HEK293 (cell line): ENCODE measurements around the gene TTLL7.
A peak's percentile ranks its signal among the peaks of the same experiment; 100 is the strongest.

ENCODE experiments used
- CTCF ChIA-PET: fragments of 350-600 bp; formaldehyde crosslinking; extraction: SDS; loops from one replicate; lab custom pipeline; 2021; ENCODE audit warnings: antibody characterized with exemption; lab: Yijun Ruan, JAX
- POLR2A ChIA-PET: fragments of 300-600 bp; formaldehyde crosslinking; extraction: SDS; loops from one replicate; lab custom pipeline; 2020; ENCODE audit warnings: antibody characterized with exemption, inconsistent platforms; lab: Yijun Ruan, JAX
- H3K27ac ChIP-seq: fragments of 200-500 bp; sonication (Bioruptor generic); 2 replicates; pipeline ENCODE4 v1.5.1; 2014; ENCODE audit warnings: low read depth, low read length, control low read depth, inconsistent platforms; ENCODE audit errors: extremely low read depth
- H3K36me3 ChIP-seq, 2 experiments: fragments of 200-500 bp in 1 of 2; sonication (Bioruptor generic) in 1 of 2; 1 replicate in 1 of 2; 2 replicates in 1 of 2; pipeline ENCODE4 v1.5.1; 2014 to 2017; ENCODE audit warnings: inconsistent platforms in 2 of 2, low read length in 2 of 2; ENCODE audit not compliant: control insufficient read depth in 2 of 2, insufficient read depth in 1 of 2
- H3K4me1 ChIP-seq: fragments of 200-500 bp; sonication (Bioruptor generic); 2 replicates; pipeline ENCODE4 v1.5.1; 2014; ENCODE audit warnings: mild to moderate bottlenecking, low read length, inconsistent platforms; ENCODE audit not compliant: control insufficient read depth, insufficient read depth
- H3K4me3 ChIP-seq: 2 replicates; pipeline ENCODE4 v1.5.1; 2011; ENCODE audit warnings: low read depth, mild to moderate bottlenecking, control low read depth, low read length, moderate library complexity
- H3K9me3 ChIP-seq: fragments of 200-500 bp; sonication (Bioruptor generic); 2 replicates; pipeline ENCODE4 v1.5.1; 2014; ENCODE audit warnings: low read depth, low read length, inconsistent platforms; ENCODE audit not compliant: control insufficient read depth, insufficient read depth
- GLIS2 ChIP-seq: fragments of 450-650 bp; formaldehyde crosslinking; IDR thresholded peaks from 2 replicates; pipeline ENCODE4 v1.5.1; 2016; ENCODE audit warnings: missing biosample characterization, missing genetic modification characterization
- KLF16 ChIP-seq: fragments of 450-650 bp; formaldehyde crosslinking; IDR thresholded peaks from 2 replicates; pipeline ENCODE4 v1.5.1; 2017; ENCODE audit warnings: missing biosample characterization, missing genetic modification characterization
- KLF9 ChIP-seq: fragments of 450-650 bp; formaldehyde crosslinking; IDR thresholded peaks from 2 replicates; pipeline ENCODE4 v1.5.1; 2016; ENCODE audit warnings: missing biosample characterization, missing genetic modification characterization, low read depth
- SCRT1 ChIP-seq: fragments of 450-650 bp; formaldehyde crosslinking; IDR thresholded peaks from 2 replicates; pipeline ENCODE4 v1.5.1; 2016; ENCODE audit warnings: missing biosample characterization, missing genetic modification characterization, borderline replicate concordance
- SCRT2 ChIP-seq: fragments of 450-650 bp; formaldehyde crosslinking; IDR thresholded peaks from 2 replicates; pipeline ENCODE4 v1.5.1; 2016; ENCODE audit warnings: missing biosample characterization, missing genetic modification characterization
- ZFP41 ChIP-seq: fragments of 450-650 bp; formaldehyde crosslinking; IDR thresholded peaks from 2 replicates; pipeline ENCODE4 v1.5.1; 2016; ENCODE audit warnings: missing biosample characterization, missing genetic modification characterization, borderline replicate concordance
- ZNF133 ChIP-seq: fragments of 450-650 bp; formaldehyde crosslinking; IDR thresholded peaks from 2 replicates; pipeline ENCODE4 v1.5.1; 2016; ENCODE audit warnings: missing biosample characterization, missing genetic modification characterization
- ZNF146 ChIP-seq: fragments of 450-650 bp; formaldehyde crosslinking; IDR thresholded peaks from 2 replicates; pipeline ENCODE4 v1.5.1; 2016; ENCODE audit warnings: missing biosample characterization, missing genetic modification characterization
- ZNF221 ChIP-seq: fragments of 450-650 bp; formaldehyde crosslinking; IDR thresholded peaks from 2 replicates; pipeline ENCODE4 v1.5.1; 2017; ENCODE audit warnings: missing biosample characterization, missing genetic modification characterization, borderline replicate concordance
- ZNF223 ChIP-seq: fragments of 450-650 bp; formaldehyde crosslinking; IDR thresholded peaks from 2 replicates; pipeline ENCODE4 v1.5.1; 2016; ENCODE audit warnings: missing biosample characterization, missing genetic modification characterization
- ZNF24 ChIP-seq: fragments of 450-650 bp; formaldehyde crosslinking; IDR thresholded peaks from 2 replicates; pipeline ENCODE4 v1.5.1; 2016; ENCODE audit warnings: missing biosample characterization, missing genetic modification characterization
- ZNF274 ChIP-seq, 2 experiments: fragments of 200-500 bp in 1 of 2; fragments of 450-650 bp in 1 of 2; sonication (Bioruptor generic) in 1 of 2; formaldehyde crosslinking in 1 of 2; IDR thresholded peaks; 2 replicates each; pipeline versions ENCODE4 v1.5.1 to v1.6.1; 2014 to 2016; ENCODE audit warnings: borderline replicate concordance in 1 of 2, inconsistent platforms in 1 of 2, low read length in 1 of 2, missing biosample characterization in 1 of 2, missing genetic modification characterization in 1 of 2
- ZNF416 ChIP-seq: fragments of 450-650 bp; formaldehyde crosslinking; IDR thresholded peaks from 2 replicates; pipeline ENCODE4 v1.5.1; 2016; ENCODE audit warnings: missing biosample characterization, missing genetic modification characterization
- ZNF423 ChIP-seq: fragments of 450-650 bp; formaldehyde crosslinking; IDR thresholded peaks from 2 replicates; pipeline ENCODE4 v1.5.1; 2016; ENCODE audit warnings: missing biosample characterization, missing genetic modification characterization
- ZNF433 ChIP-seq: fragments of 450-650 bp; formaldehyde crosslinking; IDR thresholded peaks from 2 replicates; pipeline ENCODE4 v1.5.1; 2016; ENCODE audit warnings: missing biosample characterization, missing genetic modification characterization, low read depth
- ZNF473 ChIP-seq: fragments of 450-650 bp; formaldehyde crosslinking; IDR thresholded peaks from 2 replicates; pipeline ENCODE4 v1.5.1; 2017; ENCODE audit warnings: missing biosample characterization, missing genetic modification characterization
- ZNF549 ChIP-seq: fragments of 450-650 bp; IDR thresholded peaks from 2 replicates; pipeline ENCODE4 v1.5.1; 2018; ENCODE audit warnings: missing biosample characterization, missing genetic modification characterization, mild to moderate bottlenecking, inconsistent platforms, moderate library complexity
- ZNF747 ChIP-seq: fragments of 450-650 bp; formaldehyde crosslinking; IDR thresholded peaks from 2 replicates; pipeline ENCODE4 v1.5.1; 2016; ENCODE audit warnings: missing biosample characterization, missing genetic modification characterization
- ZNF785 ChIP-seq: fragments of 450-650 bp; formaldehyde crosslinking; IDR thresholded peaks from 2 replicates; pipeline ENCODE4 v1.5.1; 2016; ENCODE audit warnings: missing biosample characterization, missing genetic modification characterization
- ZSCAN16 ChIP-seq: fragments of 450-650 bp; formaldehyde crosslinking; IDR thresholded peaks from 2 replicates; pipeline ENCODE4 v1.5.1; 2016; ENCODE audit warnings: missing biosample characterization, missing genetic modification characterization
- TF ChIP-seq, protein P1 (sequence below): fragments of 450-650 bp; IDR thresholded peaks from 2 replicates; pipeline ENCODE4 v1.5.1; 2018; ENCODE audit warnings: missing biosample characterization, missing genetic modification characterization
- TF ChIP-seq, protein P2 (sequence below): fragments of 450-650 bp; formaldehyde crosslinking; conservative IDR thresholded peaks from 2 replicates; pipeline ENCODE4 v1.5.1; 2016; ENCODE audit warnings: low read depth, missing biosample characterization, missing genetic modification characterization
- TF ChIP-seq, protein P3 (sequence below): fragments of 450-650 bp; formaldehyde crosslinking; IDR thresholded peaks from 2 replicates; pipeline ENCODE4 v1.5.1; 2016; ENCODE audit warnings: missing biosample characterization, missing genetic modification characterization

The TTLL7 gene

DNA sequence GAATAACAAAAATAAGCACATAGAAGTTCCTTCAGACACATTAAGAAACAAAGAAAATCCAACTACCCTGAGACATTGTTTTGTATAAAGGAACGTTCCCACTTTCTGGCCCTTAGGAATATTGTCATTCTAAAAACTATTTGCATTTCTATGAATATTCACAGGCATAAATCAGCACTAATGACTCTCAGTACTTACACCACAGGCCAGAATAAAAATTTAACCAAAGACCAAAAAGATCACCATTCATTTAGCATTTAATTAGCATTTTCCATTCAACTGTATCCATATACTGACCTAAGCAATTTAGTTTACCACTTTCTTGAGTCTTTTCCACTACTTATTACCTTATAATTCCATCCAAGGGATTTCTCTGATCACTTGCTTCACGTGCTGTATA, 75.4 kb downstream of the TTLL7 start:
- peaks cover 0 to 23% of the 10 kb centered on the region in 2 experiments; a peak in 1 of 3 replicates for H3K36me3 ChIP-seq
- TF ChIP-seq KLF16 (no peak), ZSCAN16 (tag by site-specific recombination) (no peak), ZNF221 (tag by site-specific recombination) (no peak), ZNF785 (no peak), ZNF274 (IDR thresholded peaks at IDR 0.05; ENCODE audit: low read length) (no peak), ZNF274 (tag by site-specific recombination; IDR thresholded peaks at IDR 0.05; ENCODE audit: borderline replicate concordance) (no peak), ZNF549 (no peak), ZNF423 (no peak), ZNF24 (tag by site-specific recombination) (no peak), GLIS2 (tag by site-specific recombination) (no peak), ZNF146 (tag by site-specific recombination) (no peak), ZNF223 (tag by site-specific recombination) (no peak), ZNF433 (tag by site-specific recombination) (no peak), ZNF747 (no peak), SCRT1 (tag by site-specific recombination) (no peak), ZNF416 (tag by site-specific recombination) (no peak), ZNF133 (no peak), ZNF473 (tag by site-specific recombination) (no peak)
- TF ChIP-seq, protein P1, sequence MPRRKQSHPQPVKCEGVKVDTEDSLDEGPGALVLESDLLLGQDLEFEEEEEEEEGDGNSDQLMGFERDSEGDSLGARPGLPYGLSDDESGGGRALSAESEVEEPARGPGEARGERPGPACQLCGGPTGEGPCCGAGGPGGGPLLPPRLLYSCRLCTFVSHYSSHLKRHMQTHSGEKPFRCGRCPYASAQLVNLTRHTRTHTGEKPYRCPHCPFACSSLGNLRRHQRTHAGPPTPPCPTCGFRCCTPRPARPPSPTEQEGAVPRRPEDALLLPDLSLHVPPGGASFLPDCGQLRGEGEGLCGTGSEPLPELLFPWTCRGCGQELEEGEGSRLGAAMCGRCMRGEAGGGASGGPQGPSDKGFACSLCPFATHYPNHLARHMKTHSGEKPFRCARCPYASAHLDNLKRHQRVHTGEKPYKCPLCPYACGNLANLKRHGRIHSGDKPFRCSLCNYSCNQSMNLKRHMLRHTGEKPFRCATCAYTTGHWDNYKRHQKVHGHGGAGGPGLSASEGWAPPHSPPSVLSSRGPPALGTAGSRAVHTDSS (tag by site-specific recombination): no peak
- TF ChIP-seq, protein P2, sequence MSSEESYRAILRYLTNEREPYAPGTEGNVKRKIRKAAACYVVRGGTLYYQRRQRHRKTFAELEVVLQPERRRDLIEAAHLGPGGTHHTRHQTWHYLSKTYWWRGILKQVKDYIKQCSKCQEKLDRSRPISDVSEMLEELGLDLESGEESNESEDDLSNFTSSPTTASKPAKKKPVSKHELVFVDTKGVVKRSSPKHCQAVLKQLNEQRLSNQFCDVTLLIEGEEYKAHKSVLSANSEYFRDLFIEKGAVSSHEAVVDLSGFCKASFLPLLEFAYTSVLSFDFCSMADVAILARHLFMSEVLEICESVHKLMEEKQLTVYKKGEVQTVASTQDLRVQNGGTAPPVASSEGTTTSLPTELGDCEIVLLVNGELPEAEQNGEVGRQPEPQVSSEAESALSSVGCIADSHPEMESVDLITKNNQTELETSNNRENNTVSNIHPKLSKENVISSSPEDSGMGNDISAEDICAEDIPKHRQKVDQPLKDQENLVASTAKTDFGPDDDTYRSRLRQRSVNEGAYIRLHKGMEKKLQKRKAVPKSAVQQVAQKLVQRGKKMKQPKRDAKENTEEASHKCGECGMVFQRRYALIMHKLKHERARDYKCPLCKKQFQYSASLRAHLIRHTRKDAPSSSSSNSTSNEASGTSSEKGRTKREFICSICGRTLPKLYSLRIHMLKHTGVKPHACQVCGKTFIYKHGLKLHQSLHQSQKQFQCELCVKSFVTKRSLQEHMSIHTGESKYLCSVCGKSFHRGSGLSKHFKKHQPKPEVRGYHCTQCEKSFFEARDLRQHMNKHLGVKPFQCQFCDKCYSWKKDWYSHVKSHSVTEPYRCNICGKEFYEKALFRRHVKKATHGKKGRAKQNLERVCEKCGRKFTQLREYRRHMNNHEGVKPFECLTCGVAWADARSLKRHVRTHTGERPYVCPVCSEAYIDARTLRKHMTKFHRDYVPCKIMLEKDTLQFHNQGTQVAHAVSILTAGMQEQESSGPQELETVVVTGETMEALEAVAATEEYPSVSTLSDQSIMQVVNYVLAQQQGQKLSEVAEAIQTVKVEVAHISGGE: no peak
- TF ChIP-seq, protein P3, sequence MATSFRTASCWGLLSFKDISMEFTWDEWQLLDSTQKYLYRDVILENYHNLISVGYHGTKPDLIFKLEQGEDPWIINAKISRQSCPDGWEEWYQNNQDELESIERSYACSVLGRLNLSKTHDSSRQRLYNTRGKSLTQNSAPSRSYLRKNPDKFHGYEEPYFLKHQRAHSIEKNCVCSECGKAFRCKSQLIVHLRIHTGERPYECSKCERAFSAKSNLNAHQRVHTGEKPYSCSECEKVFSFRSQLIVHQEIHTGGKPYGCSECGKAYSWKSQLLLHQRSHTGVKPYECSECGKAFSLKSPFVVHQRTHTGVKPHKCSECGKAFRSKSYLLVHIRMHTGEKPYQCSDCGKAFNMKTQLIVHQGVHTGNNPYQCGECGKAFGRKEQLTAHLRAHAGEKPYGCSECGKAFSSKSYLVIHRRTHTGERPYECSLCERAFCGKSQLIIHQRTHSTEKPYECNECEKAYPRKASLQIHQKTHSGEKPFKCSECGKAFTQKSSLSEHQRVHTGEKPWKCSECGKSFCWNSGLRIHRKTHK (tag by site-specific recombination): no peak
- H3K27ac ChIP-seq: no peak overlapping the region
- no peaks in the 10 kb centered on the region for H3K9me3 ChIP-seq
- ChIA-PET CTCF (no interaction called here), POLR2A (interaction anchor here (0.6 kb wide), 1 partner anchor 75 kb away, joined by 5 read pairs; the partner anchor contains the start of gene TTLL7)
- no peaks in the 10 kb centered on the region for H3K4me1 ChIP-seq
- H3K4me3 ChIP-seq: no peak overlapping the region

DNA sequence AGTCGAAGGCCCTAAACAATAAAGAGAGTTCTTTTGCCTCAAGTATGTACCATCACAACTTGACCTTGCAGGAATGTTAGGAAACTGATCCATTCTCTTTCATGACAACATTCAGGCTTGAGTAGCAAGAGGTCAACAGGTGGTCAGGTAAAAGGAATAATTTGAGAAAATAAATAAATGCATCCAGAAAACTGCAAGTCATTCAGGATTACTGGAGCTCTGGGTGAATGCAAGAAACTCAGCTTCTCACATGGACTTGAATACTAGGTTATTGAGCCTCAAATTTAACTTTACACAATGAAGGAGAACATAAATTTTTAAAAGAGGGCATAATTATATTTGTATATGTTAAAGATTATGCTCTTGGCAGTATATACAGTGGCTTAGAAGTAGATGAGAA, 76.5 kb downstream of the TTLL7 start:
- H3K36me3 ChIP-seq: peaks cover 0 to 24% of the 10 kb centered on the region in 2 experiments; a peak in 1 of 3 replicates
- H3K4me3 ChIP-seq: no peak overlapping the region
- no peak overlapping the region for H3K27ac ChIP-seq
- H3K9me3 ChIP-seq: no peaks in the 10 kb centered on the region
- TF ChIP-seq KLF9 (tag by site-specific recombination): no peak
- 0 out of 2 replicates have a peak, but pooled peaks have one; percentile 50 for TF ChIP-seq SCRT2 (tag by site-specific recombination)
- TF ChIP-seq, protein P1 (tag by site-specific recombination): no peak
- no peak for TF ChIP-seq ZFP41 (tag by site-specific recombination)
- ChIA-PET POLR2A (no interaction called here), CTCF (no interaction called here)
- H3K4me1 ChIP-seq: no peaks in the 10 kb centered on the region
